ENCODE data around the gene ATAD3C. TPM values are rescaled to one million over a fixed set of nuclear protein-coding genes. Genes with fewer than 3 reads are reported as not detected.
"Not testable (repeated sequence)": the region's sequence is repeated elsewhere in the genome, so short reads cannot be mapped to it uniquely, and the experiment has no call there.

ATAD3C gene, protein sequence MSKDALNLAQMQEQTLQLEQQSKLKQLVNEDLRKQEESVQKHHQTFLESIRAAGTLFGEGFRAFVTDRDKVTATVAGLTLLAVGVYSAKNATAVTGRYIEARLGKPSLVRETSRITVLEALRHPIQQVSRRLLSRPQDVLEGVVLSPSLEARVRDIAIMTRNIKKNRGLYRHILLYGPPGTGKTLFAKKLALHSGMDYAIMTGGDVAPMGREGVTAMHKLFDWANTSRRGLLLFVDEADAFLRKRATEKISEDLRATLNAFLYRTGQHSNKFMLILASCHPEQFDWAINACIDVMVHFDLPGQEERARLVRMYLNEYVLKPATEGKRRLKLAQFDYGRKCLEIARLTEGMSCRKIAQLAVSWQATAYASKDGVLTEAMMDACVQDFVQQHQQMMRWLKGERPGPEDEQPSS
- total RNA-seq = 1 to 10 TPM in 1 of 3 donors, under 1 TPM in 2; 0.33 to 1.1 (median 0.74) TPM

GRCh38 chr1:1449099-1449739, at the start of gene ATAD3C:
TSS of gene ATAD3C (plus strand) at chr1:1449689. CDS start at chr1:1450684, 995 bp downstream.
- DNase-seq (no peak), ATAC-seq (no peak)
- no peaks in the 10 kb centered on the region for H3K27me3 Mint-ChIP-seq (ENCODE audit: low read depth)
- H3K36me3 Mint-ChIP-seq (ENCODE audit: insufficient read depth) = no peaks in the 10 kb centered on the region
- H3K4me3 Mint-ChIP-seq = no peak within 1 kb of the TSS
- no peaks in the 10 kb centered on the region for H3K9me3 Mint-ChIP-seq
- H3K4me1 Mint-ChIP-seq (ENCODE audit: low read depth) = no peaks in the 10 kb centered on the region

- Mint-ChIP-seq H3K4me1 (ENCODE audit: low read depth) (peaks cover 50% of the 10 kb centered on the region), H3K4me3 (peak overlapping the region; percentile 97), H3K27me3 (ENCODE audit: low read depth) (no peaks in the 10 kb centered on the region), H3K36me3 (ENCODE audit: insufficient read depth) (peaks cover 40% of the 10 kb centered on the region), H3K9me3 (no peaks in the 10 kb centered on the region)
- peak in 1 of 2 donors; percentile 1 for ATAC-seq
- DNase-seq = no peak
These were observed 49.5 kb upstream of the ATAD3C start for GRCh38 chr1:1399872-1400575.

DNA sequence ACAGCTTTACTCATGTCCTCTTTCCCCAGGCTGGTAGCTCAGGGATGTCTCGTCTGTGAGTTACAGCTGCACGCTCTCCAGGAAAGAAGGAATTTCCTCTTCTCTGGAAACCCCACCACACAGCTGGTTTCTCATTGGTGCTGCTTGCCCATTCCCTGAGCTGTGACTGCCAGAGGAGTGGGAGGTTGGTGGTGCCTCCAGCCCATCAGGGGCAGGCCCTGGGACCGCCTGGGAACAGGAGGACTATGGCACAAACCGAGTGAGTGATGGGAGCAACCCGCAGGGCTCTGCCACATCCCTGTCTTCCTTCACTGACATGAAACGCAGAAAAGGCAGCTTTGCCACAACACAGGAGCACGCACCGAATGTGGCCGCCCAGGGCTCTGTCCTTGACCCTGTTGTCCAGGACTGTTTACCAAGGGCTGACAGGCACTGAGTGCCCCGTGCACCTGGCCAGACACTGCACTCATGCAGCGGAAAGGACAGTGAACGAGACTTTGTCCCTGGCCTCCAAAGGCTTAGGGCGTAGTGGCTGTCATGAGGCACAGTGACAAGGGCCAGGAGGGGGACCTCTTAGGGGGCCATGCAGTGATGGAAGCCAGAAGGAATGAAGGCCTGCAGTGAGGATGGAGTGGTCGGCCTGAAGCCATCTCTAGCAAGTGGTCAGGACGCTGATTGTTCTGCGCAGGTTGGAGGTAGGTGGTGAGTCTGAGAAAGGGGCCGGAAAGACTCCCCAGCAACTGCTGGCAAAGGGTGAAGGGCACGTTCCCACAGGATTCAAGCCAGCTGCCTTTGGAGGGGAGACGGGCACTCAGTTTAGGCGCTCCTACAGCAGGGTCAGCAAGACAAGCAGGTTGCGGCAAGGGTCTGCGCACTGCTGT, 48.7 kb upstream of the ATAD3C start:
- DNase-seq (no peak), ATAC-seq (no peak)
- H3K4me3 Mint-ChIP-seq = peak overlapping the region; percentile 97
- no peaks in the 10 kb centered on the region for H3K9me3 Mint-ChIP-seq
- peaks cover 39% of the 10 kb centered on the region for H3K36me3 Mint-ChIP-seq (ENCODE audit: insufficient read depth)
- no peaks in the 10 kb centered on the region for H3K27me3 Mint-ChIP-seq (ENCODE audit: low read depth)
- H3K4me1 Mint-ChIP-seq (ENCODE audit: low read depth) = peaks cover 51% of the 10 kb centered on the region

- DNase-seq (no peak), ATAC-seq (no peak)
- H3K9me3 Mint-ChIP-seq = no peaks in the 10 kb centered on the region
- H3K27me3 Mint-ChIP-seq (ENCODE audit: low read depth) = no peaks in the 10 kb centered on the region
- H3K4me3 Mint-ChIP-seq = peak overlapping the region; percentile 97
- H3K36me3 Mint-ChIP-seq (ENCODE audit: insufficient read depth) = peaks cover 43% of the 10 kb centered on the region
- peaks cover 57% of the 10 kb centered on the region for H3K4me1 Mint-ChIP-seq (ENCODE audit: low read depth)
These were observed 48.0 kb upstream of the ATAD3C start for GRCh38 chr1:1401457-1402010.

DNA sequence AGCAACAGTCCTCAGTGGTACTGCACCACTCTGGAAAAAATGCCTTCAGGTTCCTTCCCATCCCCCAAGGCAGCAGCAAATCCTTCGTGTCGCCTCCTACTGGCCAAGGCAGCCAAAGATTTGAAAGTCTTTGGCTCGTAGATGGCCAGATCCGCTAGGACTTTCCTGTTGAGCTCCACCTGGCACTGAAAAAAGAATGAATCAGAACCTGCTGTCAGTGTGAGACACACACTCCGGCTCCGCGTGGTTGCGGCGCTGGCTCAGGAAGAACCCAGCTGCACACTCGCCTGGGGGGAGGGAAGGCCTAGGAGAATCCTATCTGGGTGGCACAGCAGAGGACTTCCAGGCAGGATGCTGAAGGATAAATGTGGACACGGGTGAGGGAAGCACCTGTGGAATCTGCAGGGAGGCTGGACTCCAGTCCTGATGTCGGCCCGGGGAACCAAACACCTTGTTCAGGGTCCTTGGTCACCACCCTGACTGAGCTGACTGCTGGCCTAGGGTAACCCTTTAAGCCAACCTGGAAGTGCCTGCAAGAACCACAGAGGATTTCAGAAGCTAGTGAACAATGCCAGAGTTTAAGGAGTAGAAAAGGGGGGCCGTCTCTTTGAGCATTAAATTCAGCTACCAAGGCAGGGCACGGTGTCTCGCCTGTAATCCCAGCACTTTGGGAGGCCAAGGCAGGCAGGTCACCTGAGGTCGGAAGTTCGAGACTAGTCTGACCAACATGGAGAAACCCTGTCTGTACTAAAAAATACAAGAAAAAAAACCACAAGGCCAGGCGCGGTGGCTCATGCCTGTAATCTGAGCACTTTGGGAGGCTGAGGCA, 47.2 kb upstream of the ATAD3C start:
- no peaks in the 10 kb centered on the region for H3K27me3 Mint-ChIP-seq (ENCODE audit: low read depth)
- H3K4me1 Mint-ChIP-seq (ENCODE audit: low read depth) = peaks cover 56% of the 10 kb centered on the region
- DNase-seq (peak; percentile 19), ATAC-seq (no peak)
- peak overlapping the region; percentile 97 for H3K4me3 Mint-ChIP-seq
- H3K36me3 Mint-ChIP-seq (ENCODE audit: insufficient read depth) = peaks cover 43% of the 10 kb centered on the region
- H3K9me3 Mint-ChIP-seq = no peaks in the 10 kb centered on the region

DNA sequence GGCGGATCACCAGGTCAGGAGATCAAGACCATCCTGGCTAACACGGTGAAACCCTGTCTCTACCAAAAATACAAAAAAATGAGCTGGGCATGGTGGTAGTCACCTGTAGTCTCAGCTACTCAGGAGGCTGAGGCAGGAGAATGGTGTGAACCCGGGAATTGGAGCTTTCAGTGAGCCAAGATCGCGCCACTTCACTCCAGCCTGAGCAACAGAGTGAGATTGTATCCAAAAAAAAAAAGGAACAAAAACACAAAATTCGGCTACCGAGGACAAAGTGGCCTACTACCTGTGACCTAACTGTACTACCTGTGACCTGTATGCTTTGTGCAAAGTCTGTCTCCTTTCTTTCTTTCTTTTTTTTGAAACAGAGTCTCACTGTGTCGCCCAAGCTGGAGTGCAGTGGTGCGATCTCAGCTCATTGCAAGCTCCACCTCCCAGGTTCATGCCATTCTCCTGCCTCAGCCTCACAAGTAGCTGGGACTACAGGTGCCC, 46.5 kb upstream of the ATAD3C start:
- not testable (repeated sequence) for ATAC-seq

GRCh38 chr1:1403653-1404052, 45.8 kb upstream of the ATAD3C start:
- peaks cover 39% of the 10 kb centered on the region for H3K36me3 Mint-ChIP-seq (ENCODE audit: insufficient read depth)
- no peaks in the 10 kb centered on the region for H3K27me3 Mint-ChIP-seq (ENCODE audit: low read depth)
- H3K9me3 Mint-ChIP-seq = no peaks in the 10 kb centered on the region
- DNase-seq (no peak), ATAC-seq (no peak)
- H3K4me1 Mint-ChIP-seq (ENCODE audit: low read depth) = peaks cover 50% of the 10 kb centered on the region
- peak overlapping the region; percentile 47 for H3K4me3 Mint-ChIP-seq

More for the DNA sequence above, 46.5 kb upstream of the ATAD3C start:
- H3K4me3 Mint-ChIP-seq; H3K9me3 Mint-ChIP-seq; DNase-seq; H3K27me3 Mint-ChIP-seq (ENCODE audit: low read depth): not testable (repeated sequence)
- peaks cover 50% of the 10 kb centered on the region for H3K4me1 Mint-ChIP-seq (ENCODE audit: low read depth)
- H3K36me3 Mint-ChIP-seq (ENCODE audit: insufficient read depth) = peaks cover 43% of the 10 kb centered on the region

- Mint-ChIP-seq H3K9me3 (no peaks in the 10 kb centered on the region), H3K36me3 (ENCODE audit: insufficient read depth) (peaks cover 33% of the 10 kb centered on the region), H3K4me1 (ENCODE audit: low read depth) (peaks cover 50% of the 10 kb centered on the region), H3K4me3 (peak overlapping the region; percentile 96), H3K27me3 (ENCODE audit: low read depth) (no peaks in the 10 kb centered on the region)
- ATAC-seq (peak; percentile 2 to 5), DNase-seq (no peak)
These were observed 43.2 kb upstream of the ATAD3C start for GRCh38 chr1:1406101-1406820.

DNA sequence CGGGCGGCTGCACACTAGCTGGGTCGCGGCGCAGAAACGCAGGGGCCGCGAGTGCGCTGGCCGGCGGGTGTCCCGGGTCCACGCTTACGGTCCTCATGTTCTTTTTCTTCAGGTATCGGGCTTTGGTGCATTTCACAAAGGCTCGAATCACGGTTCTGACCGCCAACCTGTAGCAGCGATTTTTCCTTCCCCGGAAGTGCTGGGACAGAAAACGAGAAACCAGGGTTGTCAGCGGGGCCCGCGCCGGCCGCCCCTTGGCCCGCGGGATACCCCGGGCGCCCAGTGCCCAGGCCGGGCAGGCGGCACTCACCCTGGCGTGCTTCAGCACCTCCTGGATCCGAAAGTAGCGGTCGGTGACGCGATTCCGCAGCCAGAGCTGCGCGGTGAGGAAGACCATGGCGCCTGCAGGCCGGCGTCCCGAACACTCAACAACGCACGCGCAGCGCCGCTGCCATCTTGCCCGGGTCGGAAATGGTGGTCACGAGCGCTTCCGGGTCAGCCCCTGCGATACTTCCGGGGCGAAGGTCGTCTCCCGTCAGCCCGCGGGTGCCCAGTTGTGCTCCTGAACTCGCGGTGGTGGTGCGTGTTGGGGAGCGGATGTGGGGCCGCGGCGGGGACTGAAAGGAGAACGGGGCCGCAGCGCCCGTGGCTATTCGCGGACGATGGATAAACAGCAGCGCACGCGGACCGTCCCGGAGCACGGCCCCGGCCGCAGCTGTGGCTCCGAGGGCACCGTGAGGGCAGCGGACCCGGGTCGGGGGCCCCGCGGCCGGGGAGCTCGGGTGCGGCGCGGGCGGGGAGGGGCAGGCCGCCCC, 42.5 kb upstream of the ATAD3C start, which contains the start of gene MRPL20:
Gene MRPL20, minus strand, starts transcription at position 473 of the 815 bp plus-strand sequence. Its CDS starts 76 bp downstream, at position 397.
- peak; percentile 93 for DNase-seq
- H3K27me3 Mint-ChIP-seq (ENCODE audit: low read depth) = no peaks in the 10 kb centered on the region
- H3K4me1 Mint-ChIP-seq (ENCODE audit: low read depth) = peaks cover 45% of the 10 kb centered on the region
- H3K36me3 Mint-ChIP-seq (ENCODE audit: insufficient read depth) = peaks cover 31% of the 10 kb centered on the region
- ATAC-seq = peak; percentile 94 to 95
- no peaks in the 10 kb centered on the region for H3K9me3 Mint-ChIP-seq
- peak within 1 kb of the TSS; percentile 96 for H3K4me3 Mint-ChIP-seq

DNA sequence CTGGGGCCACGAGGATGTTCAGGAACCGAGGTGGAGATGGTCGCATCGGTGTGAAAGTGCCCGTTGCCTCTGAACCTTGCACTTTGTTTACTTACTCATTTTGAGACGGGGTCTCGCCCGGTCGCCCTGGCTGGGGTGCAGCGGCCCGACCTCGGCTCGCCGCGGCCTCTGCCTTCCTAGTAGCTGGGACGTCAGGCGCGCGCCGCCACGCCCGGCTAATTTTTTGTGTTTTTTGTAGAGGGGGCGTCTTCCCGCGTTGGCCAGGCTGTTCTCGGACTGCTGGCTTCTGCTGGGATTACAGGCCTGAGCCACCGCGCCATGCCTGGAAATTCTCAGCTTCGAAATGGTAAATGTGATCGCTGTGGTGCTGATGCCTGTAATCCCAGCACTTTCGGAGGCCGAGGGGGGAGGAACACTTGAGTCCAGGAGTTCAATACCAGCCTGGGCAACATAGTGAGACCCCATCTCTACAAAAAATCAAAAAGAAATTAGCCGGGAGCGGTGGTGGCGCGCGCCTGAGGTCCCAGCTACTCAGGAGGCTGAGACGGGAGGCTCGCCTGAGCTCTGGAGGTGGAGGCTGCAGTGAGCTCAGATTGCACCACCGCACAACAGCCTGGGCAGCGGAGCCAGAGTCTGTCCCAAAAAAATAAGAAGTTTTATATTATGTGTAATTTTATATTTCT, 41.7 kb upstream of the ATAD3C start:
- peaks cover 27% of the 10 kb centered on the region for H3K36me3 Mint-ChIP-seq (ENCODE audit: insufficient read depth)
- no peaks in the 10 kb centered on the region for H3K27me3 Mint-ChIP-seq (ENCODE audit: low read depth)
- peak overlapping the region; percentile 96 for H3K4me3 Mint-ChIP-seq
- DNase-seq (no peak), ATAC-seq (peak; percentile 15 to 21)
- no peaks in the 10 kb centered on the region for H3K9me3 Mint-ChIP-seq
- peaks cover 40% of the 10 kb centered on the region for H3K4me1 Mint-ChIP-seq (ENCODE audit: low read depth)

DNA sequence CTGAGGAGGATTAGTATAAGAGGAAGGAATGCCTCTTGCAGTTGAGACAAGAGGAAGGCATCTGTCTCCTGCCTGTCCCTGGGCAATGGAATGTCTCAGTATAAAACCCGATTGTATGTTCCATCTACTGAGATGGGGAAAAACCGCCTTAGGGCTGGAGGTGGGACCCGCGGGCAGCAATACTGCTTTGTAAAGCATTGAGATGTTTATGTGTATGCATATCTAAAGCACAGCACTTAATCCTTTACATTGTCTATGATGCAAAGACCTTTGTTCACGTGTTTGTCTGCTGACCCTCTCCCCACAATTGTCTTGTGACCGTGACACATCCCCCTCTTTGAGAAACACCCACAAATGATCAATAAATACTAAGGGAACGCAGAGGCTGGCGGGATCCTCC, 39.3 kb upstream of the ATAD3C start:
- H3K9me3 Mint-ChIP-seq, ATAC-seq: not testable (repeated sequence)

More for the DNA sequence above, 39.3 kb upstream of the ATAD3C start:
- not testable (repeated sequence) for H3K27me3 Mint-ChIP-seq (ENCODE audit: low read depth); DNase-seq
- Mint-ChIP-seq H3K4me1 (ENCODE audit: low read depth) (peaks cover 28% of the 10 kb centered on the region), H3K36me3 (ENCODE audit: insufficient read depth) (peaks cover 12% of the 10 kb centered on the region), H3K4me3 (peak overlapping the region; percentile 57)
